Liver (tissue), 9 donors: ENCODE data around the gene GPR152. TPM values are rescaled to one million over a fixed set of nuclear protein-coding genes. Genes with fewer than 3 reads are reported as not detected.
"Not testable (repeated sequence)": the region's sequence is repeated elsewhere in the genome, so short reads cannot be mapped to it uniquely, and the experiment has no call there.

Experiments
- DNase-seq: peaks from one replicate; pipeline ENCODE4 v3.0.0-alpha.2; 2017; ENCODE audit warnings: low spot score
- H3K27ac ChIP-seq, 2 donors: one replicate each; pipeline ENCODE4 v1.7.0; 2013; ENCODE audit warnings: inconsistent platforms in 2 of 2, low read length in 2 of 2, control low read depth in 1 of 2, low read depth in 1 of 2, mild to moderate bottlenecking in 1 of 2
- H3K27me3 ChIP-seq, 4 donors: one replicate each; pipeline versions ENCODE4 v1.6.1 to v1.7.0; 2013; ENCODE audit warnings: low read length in 3 of 4, inconsistent platforms in 1 of 4, mild to moderate bottlenecking in 1 of 4, moderate library complexity in 1 of 4; ENCODE audit not compliant: control insufficient read depth in 4 of 4, insufficient read depth in 4 of 4
- H3K36me3 ChIP-seq, 4 donors: one replicate each; pipeline versions ENCODE4 v1.6.1 to v1.7.0; 2013; ENCODE audit warnings: low read length in 3 of 4, mild to moderate bottlenecking in 3 of 4, low read depth in 1 of 4, moderate library complexity in 1 of 4; ENCODE audit not compliant: control insufficient read depth in 4 of 4, insufficient read depth in 3 of 4
- H3K4me1 ChIP-seq, 4 donors: one replicate each; pipeline versions ENCODE4 v1.6.1 to v1.7.0; 2013; ENCODE audit warnings: low read length in 3 of 4, mild to moderate bottlenecking in 3 of 4, moderate library complexity in 1 of 4; ENCODE audit not compliant: control insufficient read depth in 4 of 4, insufficient read depth in 4 of 4
- H3K4me3 ChIP-seq, 3 donors: one replicate each; pipeline versions ENCODE4 v1.6.1 to v1.7.0; 2013; ENCODE audit warnings: low read length in 3 of 3, control low read depth in 1 of 3, low read depth in 1 of 3, mild to moderate bottlenecking in 1 of 3
- H3K9ac ChIP-seq, 2 donors: one replicate each; pipeline ENCODE4 v1.7.0; 2013; ENCODE audit warnings: low read length in 2 of 2, mild to moderate bottlenecking in 2 of 2, moderate library complexity in 2 of 2, control low read depth in 1 of 2, low read depth in 1 of 2
- H3K9me3 ChIP-seq, 4 donors: one replicate each; pipeline versions ENCODE4 v1.6.1 to v1.7.0; 2013; ENCODE audit warnings: low read length in 3 of 4; ENCODE audit not compliant: control insufficient read depth in 4 of 4
- EGR1 ChIP-seq, 2 donors: IDR thresholded peaks; 2 replicates each; pipeline ENCODE4 v1.6.1; 2016 to 2018; ENCODE audit warnings: antibody characterized with exemption in 2 of 2, low read depth in 2 of 2
- GABPA ChIP-seq, 2 donors: IDR thresholded peaks in 1 of 2; conservative IDR thresholded peaks in 1 of 2; 2 replicates each; pipeline ENCODE4 v1.6.1; 2016; ENCODE audit warnings: antibody characterized with exemption in 2 of 2, mild to moderate bottlenecking in 1 of 2, moderate library complexity in 1 of 2
- NR2F2 ChIP-seq: IDR thresholded peaks from 2 replicates; pipeline ENCODE4 v1.6.1; 2016; ENCODE audit warnings: antibody characterized with exemption
- RAD21 ChIP-seq, 2 donors: IDR thresholded peaks; 2 replicates each; pipeline ENCODE4 v1.6.1; 2016; ENCODE audit warnings: antibody characterized with exemption in 2 of 2, mild to moderate bottlenecking in 2 of 2
- RXRA ChIP-seq, 2 donors: IDR thresholded peaks; 2 replicates each; pipeline ENCODE4 v1.6.1; 2017 to 2018; ENCODE audit warnings: antibody characterized with exemption in 2 of 2, mild to moderate bottlenecking in 1 of 2
- SP1 ChIP-seq: IDR thresholded peaks from 2 replicates; pipeline ENCODE4 v1.6.1; 2018; ENCODE audit warnings: antibody characterized with exemption, mild to moderate bottlenecking
- WGBS: extraction: QIAGEN DNeasy Blood & Tissue Kit; methylation state at CpG from one replicate; pipeline ENCODE4 v1.1.7; 2013; 5-methylcytosine and 5-hydroxymethylcytosine counted together
- polyA plus RNA-seq, 2 donors: library from polyadenylated mRNA; stranded (reverse) in 1 of 2; unstranded in 1 of 2; fragments of 200-250 nt in 1 of 2; fragments of >200 nt in 1 of 2; fragmentation: Nextera tagmentation in 1 of 2; extraction: Ambion mirVana in 1 of 2; gene quantifications; one replicate each; pipeline versions ENCODE4 v1.2.1 to v1.2.3, GENCODE V29; 2013 to 2015
- total RNA-seq, 2 donors: library from RNA; depleted of rRNA; stranded (reverse); fragments of >200 nt; gene quantifications; one replicate each; pipeline ENCODE4 v1.2.3, GENCODE V29; 2014
- TF ChIP-seq, protein P1 (sequence below): IDR thresholded peaks from 2 replicates; pipeline ENCODE4 v1.6.1; 2016; ENCODE audit warnings: antibody characterized with exemption
- TF ChIP-seq, protein P2 (sequence below): IDR thresholded peaks from 2 replicates; pipeline ENCODE4 v1.6.1; 2016; ENCODE audit warnings: antibody characterized with exemption, mild to moderate bottlenecking
- donor health status: healthy.
- donor health status: healthy.
- donor health status: healthy.
- donor health status: healthy.
- donor health status: healthy.

The GPR152 gene
- total and polyA plus RNA-seq, 4 donors: not detected

DNA sequence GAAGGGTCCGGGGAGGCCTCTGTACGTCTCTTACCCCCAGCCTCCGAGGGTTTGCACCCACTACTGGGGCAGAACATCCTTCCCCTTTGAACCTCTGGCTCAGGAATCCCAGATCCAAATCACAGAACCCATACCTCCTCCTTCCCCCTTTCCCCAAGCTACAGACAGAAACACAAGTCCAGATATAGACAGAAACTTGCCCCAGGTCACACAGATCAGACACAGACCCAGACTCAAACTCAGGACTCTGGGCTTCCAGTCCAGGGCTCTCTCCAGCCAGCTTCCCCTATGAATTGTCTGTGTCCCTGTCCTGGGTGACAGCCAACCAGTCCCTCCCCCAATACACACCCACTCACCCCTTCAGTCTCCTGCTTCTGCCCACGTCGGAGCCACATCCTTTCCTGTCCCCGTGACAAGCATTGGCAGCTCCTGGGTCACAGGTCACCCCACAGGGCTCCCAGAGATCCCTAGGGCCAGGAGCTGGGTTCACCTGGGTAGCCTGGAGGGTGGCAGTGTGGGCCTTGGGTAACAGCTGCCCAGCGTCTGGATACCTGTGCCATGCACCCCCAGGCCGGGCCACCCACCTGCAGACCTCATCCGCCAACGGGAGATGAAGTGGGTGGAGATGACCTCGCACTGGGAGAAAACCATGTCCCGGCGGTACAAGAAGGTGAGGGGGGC is 47.9 kb downstream of the GPR152 start:
- WGBS: 74% methylated on average over 13 of the region's 13 CpGs
- TF ChIP-seq, protein P1, sequence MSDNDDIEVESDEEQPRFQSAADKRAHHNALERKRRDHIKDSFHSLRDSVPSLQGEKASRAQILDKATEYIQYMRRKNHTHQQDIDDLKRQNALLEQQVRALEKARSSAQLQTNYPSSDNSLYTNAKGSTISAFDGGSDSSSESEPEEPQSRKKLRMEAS: no peak
- peak in 1 of 2 donors; percentile 22 for TF ChIP-seq EGR1 (IDR thresholded peaks at IDR 0.05; ENCODE audit: low read depth in 2 of 2)
- H3K27me3 ChIP-seq: no peaks in the 10 kb centered on the region
- H3K9ac ChIP-seq: no peak overlapping the region
- no peaks in the 10 kb centered on the region for H3K36me3 ChIP-seq
- H3K4me3 ChIP-seq: peak overlapping the region in 1 of 3 donors; percentile 22
- peak overlapping the region; percentile 20 to 59 for H3K27ac ChIP-seq
- DNase-seq: no peak
- peaks cover 11 to 23% (median 17%) of the 10 kb centered on the region in 4 donors for H3K4me1 ChIP-seq
- H3K9me3 ChIP-seq: no peaks in the 10 kb centered on the region

DNA sequence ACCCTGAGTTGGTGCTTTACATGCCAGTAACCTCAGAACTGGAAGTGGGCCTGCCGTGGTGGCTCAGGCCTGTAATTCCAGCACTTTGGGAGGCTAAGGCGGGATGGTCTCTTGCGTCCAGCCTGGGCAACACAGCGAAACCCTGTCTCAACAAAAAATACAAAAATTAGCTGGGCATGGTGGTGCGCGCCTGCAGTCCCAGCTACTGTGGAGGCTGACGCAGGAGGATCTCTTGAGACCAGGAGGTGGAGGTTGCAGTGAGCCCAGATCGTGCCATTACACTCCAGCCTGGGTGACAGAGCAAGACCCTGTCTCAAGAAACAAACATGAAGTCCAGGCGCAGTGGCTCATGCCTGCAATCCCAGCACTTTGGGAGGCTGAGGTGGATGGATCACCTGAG is 49.4 kb downstream of the GPR152 start:
- H3K4me1 ChIP-seq: peaks cover 11 to 29% (median 19%) of the 10 kb centered on the region in 4 donors

DNA sequence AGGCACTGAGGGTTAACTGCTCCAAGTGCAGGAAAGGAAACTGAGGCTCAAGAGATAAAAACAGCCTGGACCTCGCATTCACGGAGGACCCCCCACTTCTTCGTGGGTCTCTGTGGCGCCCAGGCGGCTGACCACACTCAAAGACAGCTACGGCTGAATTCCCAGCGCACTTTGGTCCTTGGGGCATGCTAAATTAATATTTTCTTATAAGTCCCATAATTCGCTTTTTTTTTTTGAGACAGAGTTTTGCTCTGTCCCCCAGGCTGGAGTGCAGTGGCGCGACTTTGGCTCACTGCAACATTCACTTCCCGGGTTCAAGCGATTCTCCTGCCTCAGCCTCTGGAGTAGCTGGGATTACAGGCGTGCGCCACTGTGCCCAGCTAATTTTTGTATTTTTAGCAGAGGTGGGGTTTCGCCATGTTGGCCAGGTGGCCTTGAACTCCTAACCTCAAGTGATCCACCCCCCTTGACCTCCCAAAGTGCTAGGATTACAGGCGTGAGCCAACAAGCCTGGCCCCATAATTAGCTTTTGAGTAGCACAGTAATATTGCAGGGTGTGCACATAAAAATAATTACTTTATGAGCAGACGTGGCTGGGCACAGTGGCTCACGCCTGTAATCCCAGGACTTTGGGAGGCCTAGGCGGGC is 50.2 kb downstream of the GPR152 start:
- WGBS: 57% methylated on average over 19 of the region's 19 CpGs
- DNase-seq, H3K9me3 ChIP-seq, H3K27me3 ChIP-seq: not testable (repeated sequence)
- Histone ChIP-seq H3K36me3 (peaks cover 9 to 22% (median 18%) of the 10 kb centered on the region in 4 donors), H3K9ac (peak overlapping the region in 1 of 2 donors; percentile 74), H3K4me1 (peaks cover 11 to 32% (median 19%) of the 10 kb centered on the region in 4 donors), H3K27ac (peak overlapping the region; percentile 82 to 84), H3K4me3 (peak overlapping the region; percentile 16 to 54 (median 23))
- TF ChIP-seq RXRA (IDR thresholded peaks at IDR 0.05): peak in 1 of 2 donors; percentile 18
- TF ChIP-seq, protein P2, sequence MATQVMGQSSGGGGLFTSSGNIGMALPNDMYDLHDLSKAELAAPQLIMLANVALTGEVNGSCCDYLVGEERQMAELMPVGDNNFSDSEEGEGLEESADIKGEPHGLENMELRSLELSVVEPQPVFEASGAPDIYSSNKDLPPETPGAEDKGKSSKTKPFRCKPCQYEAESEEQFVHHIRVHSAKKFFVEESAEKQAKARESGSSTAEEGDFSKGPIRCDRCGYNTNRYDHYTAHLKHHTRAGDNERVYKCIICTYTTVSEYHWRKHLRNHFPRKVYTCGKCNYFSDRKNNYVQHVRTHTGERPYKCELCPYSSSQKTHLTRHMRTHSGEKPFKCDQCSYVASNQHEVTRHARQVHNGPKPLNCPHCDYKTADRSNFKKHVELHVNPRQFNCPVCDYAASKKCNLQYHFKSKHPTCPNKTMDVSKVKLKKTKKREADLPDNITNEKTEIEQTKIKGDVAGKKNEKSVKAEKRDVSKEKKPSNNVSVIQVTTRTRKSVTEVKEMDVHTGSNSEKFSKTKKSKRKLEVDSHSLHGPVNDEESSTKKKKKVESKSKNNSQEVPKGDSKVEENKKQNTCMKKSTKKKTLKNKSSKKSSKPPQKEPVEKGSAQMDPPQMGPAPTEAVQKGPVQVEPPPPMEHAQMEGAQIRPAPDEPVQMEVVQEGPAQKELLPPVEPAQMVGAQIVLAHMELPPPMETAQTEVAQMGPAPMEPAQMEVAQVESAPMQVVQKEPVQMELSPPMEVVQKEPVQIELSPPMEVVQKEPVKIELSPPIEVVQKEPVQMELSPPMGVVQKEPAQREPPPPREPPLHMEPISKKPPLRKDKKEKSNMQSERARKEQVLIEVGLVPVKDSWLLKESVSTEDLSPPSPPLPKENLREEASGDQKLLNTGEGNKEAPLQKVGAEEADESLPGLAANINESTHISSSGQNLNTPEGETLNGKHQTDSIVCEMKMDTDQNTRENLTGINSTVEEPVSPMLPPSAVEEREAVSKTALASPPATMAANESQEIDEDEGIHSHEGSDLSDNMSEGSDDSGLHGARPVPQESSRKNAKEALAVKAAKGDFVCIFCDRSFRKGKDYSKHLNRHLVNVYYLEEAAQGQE: peak; percentile 16

More for the DNA sequence above, 49.4 kb downstream of the GPR152 start:
- H3K4me3 ChIP-seq, DNase-seq, H3K9ac ChIP-seq, H3K27me3 ChIP-seq, H3K9me3 ChIP-seq: not testable (repeated sequence)
- WGBS: 96% methylated on average over 9 of the region's 9 CpGs
- H3K36me3 ChIP-seq: peaks cover 5 to 15% (median 11%) of the 10 kb centered on the region in 4 donors
- H3K27ac ChIP-seq: peak overlapping the region in 1 of 2 donors; percentile 5

DNA sequence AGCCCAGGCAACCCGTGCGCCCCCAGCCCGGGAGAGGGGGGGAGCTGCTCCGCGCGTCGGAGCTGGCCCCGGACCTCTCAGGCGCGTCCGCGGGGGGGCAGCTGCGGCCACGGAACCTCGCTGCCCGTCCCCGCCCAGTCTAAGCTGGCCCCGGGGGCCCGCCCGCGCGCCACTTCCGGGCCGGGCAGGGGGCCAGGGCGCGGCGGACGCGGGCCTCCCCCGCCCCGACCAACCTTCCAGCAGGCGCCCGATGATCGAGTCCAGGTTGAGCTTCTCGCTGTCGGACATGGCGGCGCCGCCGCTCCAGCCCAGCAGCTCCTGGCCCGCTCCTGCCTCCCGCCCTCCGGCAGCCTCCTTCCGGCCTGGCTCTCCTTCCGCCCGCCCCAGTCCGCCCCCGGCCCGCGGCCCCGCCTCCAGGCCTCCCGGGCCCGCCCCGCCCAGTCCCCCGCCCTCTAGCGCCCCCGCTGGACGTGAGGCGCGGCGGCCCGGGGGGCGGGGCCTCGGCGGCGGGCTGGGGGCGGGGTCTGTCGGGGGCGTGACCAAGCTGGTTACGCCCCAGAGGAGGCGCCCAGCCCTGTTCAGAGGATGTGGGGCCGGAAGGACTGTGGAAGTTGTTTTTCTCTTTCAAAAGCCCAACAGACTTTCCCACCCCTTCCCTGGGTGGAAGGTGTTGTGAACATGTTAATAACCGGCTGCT is 50.9 kb downstream of the GPR152 start, which contains the start of gene PPP1CA:
TSS of gene PPP1CA (minus strand) at position 364 of the 697 bp plus-strand sequence. CDS start at position 288, 76 bp downstream.
- Histone ChIP-seq H3K4me1 (peaks cover 11 to 33% (median 19%) of the 10 kb centered on the region in 4 donors), H3K27me3 (no peaks in the 10 kb centered on the region), H3K27ac (peak within 1 kb of the TSS; percentile 89 to 90), H3K4me3 (peak within 1 kb of the TSS; percentile 75 to 95 (median 89)), H3K9ac (peak within 1 kb of the TSS; percentile 86 to 87), H3K9me3 (no peaks in the 10 kb centered on the region), H3K36me3 (peaks cover 11 to 24% (median 19%) of the 10 kb centered on the region in 4 donors)
- WGBS: under 1% methylated on average over 73 of the region's 73 CpGs
- DNase-seq: peak; percentile 97
- TF ChIP-seq, protein P2: peak; percentile 36
- TF ChIP-seq EGR1 (IDR thresholded peaks at IDR 0.05; ENCODE audit: low read depth in 2 of 2): no peak
- TF ChIP-seq NR2F2: peak; percentile 7
- peak; percentile 31 to 46 for TF ChIP-seq RAD21 (IDR thresholded peaks at IDR 0.05)
- peak; percentile 54 for TF ChIP-seq SP1
- TF ChIP-seq, protein P1: no peak
- peak in 1 of 2 donors; percentile 64 for TF ChIP-seq GABPA (IDR thresholded peaks at IDR 0.05 in 1 of 2, conservative IDR thresholded peaks at IDR 0.05 in 1 of 2)
